A549 treated with RU486 at 1 μM for 4 hours (cell line): ENCODE results near the gene ZAR1L. TPM values are rescaled to one million over a fixed set of nuclear protein-coding genes. Genes with fewer than 3 reads are reported as not detected.

Experiments used
- total RNA-seq: library from RNA; stranded (reverse); fragments of 200-300 nt; extraction: Qiagen RNA extraction; gene quantifications from 5 replicates; pipeline ENCODE4 v1.2.3, GENCODE V29; 2022; ENCODE audit warnings: low read depth

Gene ZAR1L, protein sequence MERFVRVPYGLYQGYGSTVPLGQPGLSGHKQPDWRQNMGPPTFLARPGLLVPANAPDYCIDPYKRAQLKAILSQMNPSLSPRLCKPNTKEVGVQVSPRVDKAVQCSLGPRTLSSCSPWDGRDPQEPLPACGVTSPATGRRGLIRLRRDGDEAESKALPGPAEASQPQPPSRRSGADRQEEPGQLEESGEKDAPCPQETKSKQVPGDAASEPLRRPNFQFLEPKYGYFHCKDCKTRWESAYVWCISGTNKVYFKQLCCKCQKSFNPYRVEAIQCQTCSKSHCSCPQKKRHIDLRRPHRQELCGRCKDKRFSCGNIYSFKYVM
- not detected in 5 replicates for total RNA-seq

DNA sequence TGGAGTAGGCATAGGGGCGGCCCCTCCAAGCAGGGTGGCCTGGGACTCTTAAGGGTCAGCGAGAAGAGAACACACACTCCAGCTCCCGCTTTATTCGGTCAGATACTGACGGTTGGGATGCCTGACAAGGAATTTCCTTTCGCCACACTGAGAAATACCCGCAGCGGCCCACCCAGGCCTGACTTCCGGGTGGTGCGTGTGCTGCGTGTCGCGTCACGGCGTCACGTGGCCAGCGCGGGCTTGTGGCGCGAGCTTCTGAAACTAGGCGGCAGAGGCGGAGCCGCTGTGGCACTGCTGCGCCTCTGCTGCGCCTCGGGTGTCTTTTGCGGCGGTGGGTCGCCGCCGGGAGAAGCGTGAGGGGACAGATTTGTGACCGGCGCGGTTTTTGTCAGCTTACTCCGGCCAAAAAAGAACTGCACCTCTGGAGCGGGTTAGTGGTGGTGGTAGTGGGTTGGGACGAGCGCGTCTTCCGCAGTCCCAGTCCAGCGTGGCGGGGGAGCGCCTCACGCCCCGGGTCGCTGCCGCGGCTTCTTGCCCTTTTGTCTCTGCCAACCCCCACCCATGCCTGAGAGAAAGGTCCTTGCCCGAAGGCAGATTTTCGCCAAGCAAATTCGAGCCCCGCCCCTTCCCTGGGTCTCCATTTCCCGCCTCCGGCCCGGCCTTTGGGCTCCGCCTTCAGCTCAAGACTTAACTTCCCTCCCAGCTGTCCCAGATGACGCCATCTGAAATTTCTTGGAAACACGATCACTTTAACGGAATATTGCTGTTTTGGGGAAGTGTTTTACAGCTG is at the start of gene ZAR1L, which contains the start of gene BRCA2:
Gene ZAR1L (minus strand): TSS at position 126 of the 790 bp plus-strand sequence. CDS start 3,438 bp downstream, outside the sequence.
Gene BRCA2 (plus strand): TSS at position 271 of the 790 bp plus-strand sequence. CDS start 953 bp downstream, outside the sequence.

Other genes starting within 250 kb of the ZAR1L start
- gene BRCA2, start 145 bp upstream of the ZAR1L start, total RNA-seq, result 3.6 to 6.5 TPM (median 4.0 TPM) in 5 replicates
- 0.29 to 0.88 TPM (median 0.57 TPM) in 5 replicates for gene N4BP2L1, start 112.8 kb upstream of the ZAR1L start, total RNA-seq
- gene N4BP2L2, start 223.4 kb upstream of the ZAR1L start, total RNA-seq, result 11.5 to 23.4 TPM (median 21.8 TPM) in 5 replicates